GM10248 (cell line): ENCODE measurements around the gene NUBP2.

Source experiments
- CTCF ChIA-PET: fragments of 300-600 bp; sonication (Branson Sonifier 250); formaldehyde crosslinking; extraction: SDS; loops from one replicate; lab custom pipeline; 2021; ENCODE audit warnings: antibody characterized with exemption; lab: Yijun Ruan, JAX
- POLR2A ChIA-PET: fragments of 350-650 bp; sonication (Branson Sonifier 250); formaldehyde crosslinking; extraction: SDS; loops from one replicate; lab custom pipeline; 2020; ENCODE audit warnings: antibody characterized with exemption; lab: Yijun Ruan, JAX
- DNase-seq: peaks from one replicate; pipeline ENCODE4 v3.0.0; 2012; ENCODE audit errors: extremely low spot score
- CTCF ChIP-seq: IDR thresholded peaks from 2 replicates; pipeline ENCODE4 v1.5.1; 2012; ENCODE audit warnings: mild to moderate bottlenecking, low read depth; ENCODE audit errors: extremely low read depth, missing control alignments, control extremely low read depth

NUBP2 gene

GRCh38 chr16:1741553-1742165 is 41.1 kb upstream of the NUBP2 start:
- no peak for TF ChIP-seq CTCF
- ChIA-PET CTCF (no interaction called here), POLR2A (interaction anchor here (0.5 kb wide), 1 partner anchor 21 kb away, joined by 5 read pairs; no protein-coding TSS in a partner anchor)
- no peak for DNase-seq

- POLR2A ChIA-PET = no interaction called here
- no peak for TF ChIP-seq CTCF
Observed at GRCh38 chr16:1743376-1744337, 39.1 kb upstream of the NUBP2 start.

GRCh38 chr16:1744338-1744840 is 38.4 kb upstream of the NUBP2 start:
- CTCF ChIA-PET = interaction anchor here (1.3 to 1.8 kb wide), 2 partner anchors 21 to 38 kb away, joined by 4 to 7 read pairs; partner anchors contain the start of gene MAPK8IP3
- TF ChIP-seq CTCF = no peak
- DNase-seq = no peak
- POLR2A ChIA-PET = no interaction called here

More at GRCh38 chr16:1743376-1744337, 39.1 kb upstream of the NUBP2 start:
- no peak for DNase-seq
- CTCF ChIA-PET = interaction anchor here (1.3 kb wide), 1 partner anchor 20 kb away, joined by 4 read pairs; no protein-coding TSS in a partner anchor

GRCh38 chr16:1745181-1745899 is 37.4 kb upstream of the NUBP2 start:
- CTCF ChIA-PET = interaction anchor here (1.3 to 1.8 kb wide), 3 partner anchors 13 to 39 kb away, joined by 4 to 7 read pairs (median 4); partner anchors contain the start of gene MAPK8IP3
- no peak for TF ChIP-seq CTCF
- no peak for DNase-seq
- POLR2A ChIA-PET = no interaction called here

GRCh38 chr16:1745900-1746692 is 36.7 kb upstream of the NUBP2 start:
- ChIA-PET POLR2A (no interaction called here), CTCF (interaction anchor here (1.0 to 1.8 kb wide), 3 partner anchors 14 to 40 kb away, joined by 4 to 7 read pairs (median 4); partner anchors contain the start of gene MAPK8IP3)
- TF ChIP-seq CTCF = no peak
- no peak for DNase-seq
